Loucy (cell line): ENCODE data around the gene CENPP.

Source experiments
- H2AFZ ChIP-seq: fragments of 200-600 bp; sonication (generic); 2 replicates; pipeline ENCODE4 v1.6.0; 2016; ENCODE audit warnings: antibody characterized with exemption, mild to moderate bottlenecking, low read length, moderate library complexity
- H3F3A ChIP-seq: fragments of 200-600 bp; 2 replicates; pipeline ENCODE4 v1.6.0; 2016; ENCODE audit warnings: antibody characterized with exemption, low read depth, mild to moderate bottlenecking
- H3K27me3 ChIP-seq: fragments of 200-600 bp; sonication (generic); 2 replicates; pipeline ENCODE4 v1.6.1; 2014; ENCODE audit warnings: low read length, mild to moderate bottlenecking; ENCODE audit not compliant: insufficient read depth, poor library complexity, severe bottlenecking
- H3K36me3 ChIP-seq: fragments of 200-600 bp; sonication (generic); 2 replicates; pipeline ENCODE4 v1.6.1; 2016; ENCODE audit warnings: low read length; ENCODE audit not compliant: insufficient read depth
- H3K4me1 ChIP-seq: fragments of 200-600 bp; sonication (generic); 2 replicates; pipeline ENCODE4 v1.5.1; 2014; ENCODE audit warnings: low read length, mild to moderate bottlenecking; ENCODE audit not compliant: insufficient read depth, poor library complexity, severe bottlenecking
- H3K4me2 ChIP-seq: fragments of 200-600 bp; sonication (generic); 2 replicates; pipeline ENCODE4 v1.6.0; 2014; ENCODE audit warnings: antibody characterized with exemption, low read length, low read depth, mild to moderate bottlenecking; ENCODE audit not compliant: poor library complexity, severe bottlenecking
- H3K4me3 ChIP-seq: fragments of 200-600 bp; sonication (generic); 2 replicates; pipeline ENCODE4 v1.5.1; 2014; ENCODE audit warnings: low read length, mild to moderate bottlenecking, mixed read lengths; ENCODE audit not compliant: poor library complexity, severe bottlenecking
- H3K79me2 ChIP-seq: fragments of 200-600 bp; sonication (generic); 2 replicates; pipeline ENCODE4 v1.6.1; 2014; ENCODE audit warnings: low read length; ENCODE audit not compliant: insufficient read depth
- H3K9ac ChIP-seq: fragments of 200-600 bp; sonication (generic); 2 replicates; pipeline ENCODE4 v1.6.0; 2014; ENCODE audit warnings: mild to moderate bottlenecking, low read depth, low read length, moderate library complexity; ENCODE audit not compliant: poor library complexity, severe bottlenecking
- H3K9me2 ChIP-seq: fragments of 200-600 bp; sonication (generic); replicated peaks from 2 replicates; pipeline ENCODE4 v1.6.1; 2016; ENCODE audit warnings: low read depth, low read length, mixed read lengths
- H3K9me3 ChIP-seq: fragments of 200-600 bp; sonication (generic); 2 replicates; pipeline ENCODE4 v1.6.1; 2014; ENCODE audit warnings: mild to moderate bottlenecking, antibody characterized with exemption, low read length, low read depth; ENCODE audit not compliant: insufficient read depth
- H4K20me1 ChIP-seq: fragments of 200-600 bp; sonication (generic); 2 replicates; pipeline ENCODE4 v1.6.0; 2014; ENCODE audit warnings: antibody characterized with exemption, low read length, mild to moderate bottlenecking; ENCODE audit not compliant: insufficient read depth, poor library complexity, severe bottlenecking
- EZH2phosphoT487 ChIP-seq: fragments of 200-600 bp; IDR thresholded peaks from 2 replicates; pipeline ENCODE4 v1.6.1; 2018; ENCODE audit warnings: antibody characterized with exemption, mild to moderate bottlenecking, moderate library complexity, borderline replicate concordance
- TF ChIP-seq, protein P1 (sequence below): fragments of 200-600 bp; sonication (generic); conservative IDR thresholded peaks from 2 replicates; pipeline ENCODE4 v1.5.1; 2014; ENCODE audit warnings: mild to moderate bottlenecking, antibody characterized with exemption, low read length

The CENPP gene

DNA sequence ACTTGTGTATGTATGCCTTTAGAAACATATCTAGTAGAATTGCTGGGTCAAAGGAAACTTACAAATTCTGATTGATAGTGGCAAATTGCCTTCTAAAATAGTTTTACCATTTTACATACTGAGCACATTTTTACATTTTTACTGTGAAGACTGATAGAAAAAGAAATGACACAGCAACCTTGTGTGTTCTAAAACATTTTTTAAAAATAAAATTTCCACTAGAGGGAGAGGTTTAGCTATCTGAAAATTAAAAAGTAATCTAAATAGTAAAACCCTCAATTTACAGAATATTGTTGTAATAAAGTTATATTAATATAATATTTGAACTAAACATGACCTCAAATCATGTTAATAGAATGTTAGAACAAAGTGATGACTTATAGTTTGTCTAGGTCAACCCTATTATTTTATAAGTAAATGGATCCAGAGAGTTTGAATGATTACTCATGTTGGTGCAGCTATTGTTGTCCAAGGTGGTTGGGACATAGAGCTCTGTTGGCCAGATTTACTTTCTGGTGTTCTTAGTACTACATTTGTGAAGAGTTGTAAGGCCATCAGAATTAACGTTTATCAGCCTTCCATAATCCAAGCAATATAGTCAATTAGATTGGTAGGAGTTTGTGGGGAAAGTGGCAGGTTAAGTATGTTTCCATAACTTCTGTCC is 17.2 kb downstream of the CENPP start:
- Histone ChIP-seq H3K4me3 (no peak overlapping the region), H3K79me2 (no peaks in the 10 kb centered on the region), H3F3A (no peaks in the 10 kb centered on the region), H2AFZ (no peak overlapping the region), H3K27me3 (no peaks in the 10 kb centered on the region), H3K4me1 (no peaks in the 10 kb centered on the region), H4K20me1 (no peaks in the 10 kb centered on the region), H3K9me2 (no peaks in the 10 kb centered on the region), H3K4me2 (no peak overlapping the region), H3K36me3 (peaks cover 34% of the 10 kb centered on the region; the same call in 1 of the 2 replicates), H3K9ac (no peak overlapping the region), H3K9me3 (no peaks in the 10 kb centered on the region)
- no peak for TF ChIP-seq EZH2phosphoT487
- TF ChIP-seq, protein P1, sequence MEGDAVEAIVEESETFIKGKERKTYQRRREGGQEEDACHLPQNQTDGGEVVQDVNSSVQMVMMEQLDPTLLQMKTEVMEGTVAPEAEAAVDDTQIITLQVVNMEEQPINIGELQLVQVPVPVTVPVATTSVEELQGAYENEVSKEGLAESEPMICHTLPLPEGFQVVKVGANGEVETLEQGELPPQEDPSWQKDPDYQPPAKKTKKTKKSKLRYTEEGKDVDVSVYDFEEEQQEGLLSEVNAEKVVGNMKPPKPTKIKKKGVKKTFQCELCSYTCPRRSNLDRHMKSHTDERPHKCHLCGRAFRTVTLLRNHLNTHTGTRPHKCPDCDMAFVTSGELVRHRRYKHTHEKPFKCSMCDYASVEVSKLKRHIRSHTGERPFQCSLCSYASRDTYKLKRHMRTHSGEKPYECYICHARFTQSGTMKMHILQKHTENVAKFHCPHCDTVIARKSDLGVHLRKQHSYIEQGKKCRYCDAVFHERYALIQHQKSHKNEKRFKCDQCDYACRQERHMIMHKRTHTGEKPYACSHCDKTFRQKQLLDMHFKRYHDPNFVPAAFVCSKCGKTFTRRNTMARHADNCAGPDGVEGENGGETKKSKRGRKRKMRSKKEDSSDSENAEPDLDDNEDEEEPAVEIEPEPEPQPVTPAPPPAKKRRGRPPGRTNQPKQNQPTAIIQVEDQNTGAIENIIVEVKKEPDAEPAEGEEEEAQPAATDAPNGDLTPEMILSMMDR: peak; percentile 54

DNA sequence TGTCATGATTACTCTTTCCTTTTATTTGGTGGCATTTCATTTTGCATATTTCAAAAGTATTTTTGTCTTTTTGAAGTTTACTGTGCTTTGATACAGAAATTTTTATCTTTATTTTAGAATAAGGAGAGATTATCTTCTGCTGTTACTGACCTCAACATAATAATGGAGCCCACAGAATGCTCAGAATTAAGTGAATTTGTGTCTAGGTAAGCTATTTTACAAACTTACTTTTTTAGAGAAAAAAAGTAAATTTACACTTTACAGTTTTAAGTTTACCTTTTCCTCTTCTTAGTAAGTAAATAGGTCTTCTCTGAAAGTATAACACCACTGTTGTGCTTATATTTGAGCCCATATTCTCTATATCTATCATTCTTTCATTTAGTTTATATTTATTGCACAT is 19.8 kb downstream of the CENPP start:
- H3K4me2 ChIP-seq: no peak overlapping the region
- no peaks in the 10 kb centered on the region for H3K79me2 ChIP-seq
- H3K36me3 ChIP-seq: peaks cover 15% of the 10 kb centered on the region; the same call in 1 of the 2 replicates
- no peaks in the 10 kb centered on the region for H3K9me3 ChIP-seq
- no peaks in the 10 kb centered on the region for H3K9me2 ChIP-seq
- no peaks in the 10 kb centered on the region for H3K4me1 ChIP-seq
- H2AFZ ChIP-seq: no peak overlapping the region
- H3K9ac ChIP-seq: no peak overlapping the region
- H4K20me1 ChIP-seq: no peaks in the 10 kb centered on the region
- no peaks in the 10 kb centered on the region for H3K27me3 ChIP-seq
- H3F3A ChIP-seq: no peaks in the 10 kb centered on the region
- no peak overlapping the region for H3K4me3 ChIP-seq
- TF ChIP-seq, protein P1: no peak
- no peak for TF ChIP-seq EZH2phosphoT487

DNA sequence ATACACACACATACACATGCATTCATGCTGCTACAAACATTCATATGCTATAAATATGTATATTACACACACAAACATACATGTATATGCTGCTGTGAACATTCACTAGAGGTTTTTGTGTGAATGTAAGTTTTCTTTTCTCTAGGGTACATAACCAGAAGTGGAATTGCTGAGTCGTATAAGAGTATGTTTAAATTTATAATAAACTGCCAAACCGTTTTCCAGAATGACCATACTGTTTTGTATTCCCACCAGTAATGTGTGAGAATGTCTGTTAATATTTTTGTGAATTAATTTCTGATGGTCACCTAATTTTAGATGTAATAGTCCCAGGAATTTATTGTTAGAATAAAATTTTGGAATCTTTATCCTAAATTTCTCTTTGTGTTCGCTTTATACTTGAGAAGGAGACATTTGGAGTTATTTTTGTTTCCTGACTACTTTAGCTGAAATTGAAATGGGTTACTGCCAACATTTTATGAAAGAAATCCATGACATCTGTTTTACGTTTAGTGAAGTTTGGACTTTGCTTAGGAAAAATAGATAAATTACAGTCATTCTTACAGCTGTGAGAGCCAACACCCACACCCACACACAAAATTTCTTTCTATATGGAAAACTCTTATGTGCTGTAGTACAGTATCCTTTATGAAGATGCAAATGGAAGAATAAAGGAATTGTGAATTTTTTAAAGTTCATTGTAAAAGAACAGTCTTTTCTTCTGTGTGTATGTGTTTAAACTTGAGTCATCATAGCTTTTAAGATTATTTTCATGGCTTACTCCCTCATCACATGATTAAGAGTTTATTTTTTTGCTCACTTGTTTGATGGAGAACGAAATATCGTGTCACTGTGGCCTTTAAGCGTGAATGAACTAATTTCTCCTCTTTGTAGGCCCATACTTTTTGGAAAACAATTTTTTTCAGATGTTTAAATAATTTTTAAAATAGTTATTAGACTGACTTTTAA is 24.3 kb downstream of the CENPP start:
- Histone ChIP-seq H3K4me2 (no peak overlapping the region), H3K9ac (no peak overlapping the region), H4K20me1 (no peaks in the 10 kb centered on the region), H3K79me2 (no peaks in the 10 kb centered on the region), H3K36me3 (peaks cover 19% of the 10 kb centered on the region; the same call in 1 of the 2 replicates), H3K27me3 (no peaks in the 10 kb centered on the region), H3K4me3 (no peak overlapping the region), H2AFZ (no peak overlapping the region), H3K9me2 (no peaks in the 10 kb centered on the region), H3K4me1 (no peaks in the 10 kb centered on the region), H3F3A (no peaks in the 10 kb centered on the region), H3K9me3 (0 out of 2 replicates have a peak, but pooled peaks cover 5% of the 10 kb centered on the region)
- TF ChIP-seq, protein P1: no peak
- TF ChIP-seq EZH2phosphoT487: no peak
